ENCODE measurements around the gene LITAF.

Gene LITAF

GRCh38 chr16:11554053-11554452 is 32.7 kb downstream of the LITAF start:
- DNase-seq (ENCODE audit: low read depth in 1 of 2, low spot score in 1 of 2), result no peak

- no peak for DNase-seq (ENCODE audit: low read depth in 1 of 2, low spot score in 1 of 2)
Measured at GRCh38 chr16:11553371-11553770, 33.3 kb downstream of the LITAF start.

- no peak for DNase-seq (ENCODE audit: low read depth in 1 of 2, low spot score in 1 of 2)
Measured at GRCh38 chr16:11552440-11552839, 34.3 kb downstream of the LITAF start.

- DNase-seq (ENCODE audit: low read depth in 1 of 2, low spot score in 1 of 2), result no peak
Measured at GRCh38 chr16:11551842-11552241, 34.9 kb downstream of the LITAF start.

- no peak for DNase-seq (ENCODE audit: low read depth in 1 of 2, low spot score in 1 of 2)
Measured at GRCh38 chr16:11550791-11551498, 35.8 kb downstream of the LITAF start.

- DNase-seq (ENCODE audit: low read depth in 1 of 2, low spot score in 1 of 2), result no peak
Measured at GRCh38 chr16:11547118-11547916, 39.4 kb downstream of the LITAF start.

- no peak for DNase-seq (ENCODE audit: low read depth in 1 of 2, low spot score in 1 of 2)
Measured at GRCh38 chr16:11546608-11547061, 40.1 kb downstream of the LITAF start.

GRCh38 chr16:11543661-11544393 is 42.9 kb downstream of the LITAF start:
- no peak for DNase-seq (ENCODE audit: low read depth in 1 of 2, low spot score in 1 of 2)

GRCh38 chr16:11542069-11542744 is 44.5 kb downstream of the LITAF start:
- DNase-seq (ENCODE audit: low read depth in 1 of 2, low spot score in 1 of 2), result no peak

- DNase-seq (ENCODE audit: low read depth in 1 of 2, low spot score in 1 of 2), result no peak
Measured at GRCh38 chr16:11539641-11540050, 47.1 kb downstream of the LITAF start.

- no peak for DNase-seq (ENCODE audit: low read depth in 1 of 2, low spot score in 1 of 2)
Measured at GRCh38 chr16:11538880-11539279, 47.8 kb downstream of the LITAF start.

- no peak for DNase-seq (ENCODE audit: low read depth in 1 of 2, low spot score in 1 of 2)
Measured at GRCh38 chr16:11536104-11536866, 50.4 kb downstream of the LITAF start.

GRCh38 chr16:11535494-11535893 is 51.2 kb downstream of the LITAF start:
- no peak for DNase-seq (ENCODE audit: low read depth in 1 of 2, low spot score in 1 of 2)

GRCh38 chr16:11534262-11534661 is 52.5 kb downstream of the LITAF start:
- DNase-seq (ENCODE audit: low read depth in 1 of 2, low spot score in 1 of 2), result no peak

GRCh38 chr16:11533588-11533987 is 53.1 kb downstream of the LITAF start:
- no peak for DNase-seq (ENCODE audit: low read depth in 1 of 2, low spot score in 1 of 2)

- no peak for DNase-seq (ENCODE audit: low read depth in 1 of 2, low spot score in 1 of 2)
Measured at GRCh38 chr16:11530171-11530940, 56.4 kb downstream of the LITAF start.

GRCh38 chr16:11529285-11529684 is 57.4 kb downstream of the LITAF start:
- no peak for DNase-seq (ENCODE audit: low read depth in 1 of 2, low spot score in 1 of 2)

- DNase-seq (ENCODE audit: low read depth in 1 of 2, low spot score in 1 of 2), result no peak
Measured at GRCh38 chr16:11528053-11528452, 58.7 kb downstream of the LITAF start.

GRCh38 chr16:11526655-11527350 is 59.9 kb downstream of the LITAF start:
- no peak for DNase-seq (ENCODE audit: low read depth in 1 of 2, low spot score in 1 of 2)

All from activated T-helper 1 cell treated with anti-CD3 and anti-CD28 coated beads, Interleukin-2, amount 50 U/mL, for 16 hours (primary cell).